Stimulated activated naive CD4-positive, alpha-beta T cell treated with Interleukin-2 at 50 U/mL for 16 hours (primary cell): ENCODE data around the gene CORO2B.
A peak's percentile ranks its signal among the peaks of the same experiment; 100 is the strongest.

Source experiments
- DNase-seq: peaks from one replicate; lab custom pipeline; 2025; lab: John Stamatoyannopoulos, UW

CORO2B gene

DNA sequence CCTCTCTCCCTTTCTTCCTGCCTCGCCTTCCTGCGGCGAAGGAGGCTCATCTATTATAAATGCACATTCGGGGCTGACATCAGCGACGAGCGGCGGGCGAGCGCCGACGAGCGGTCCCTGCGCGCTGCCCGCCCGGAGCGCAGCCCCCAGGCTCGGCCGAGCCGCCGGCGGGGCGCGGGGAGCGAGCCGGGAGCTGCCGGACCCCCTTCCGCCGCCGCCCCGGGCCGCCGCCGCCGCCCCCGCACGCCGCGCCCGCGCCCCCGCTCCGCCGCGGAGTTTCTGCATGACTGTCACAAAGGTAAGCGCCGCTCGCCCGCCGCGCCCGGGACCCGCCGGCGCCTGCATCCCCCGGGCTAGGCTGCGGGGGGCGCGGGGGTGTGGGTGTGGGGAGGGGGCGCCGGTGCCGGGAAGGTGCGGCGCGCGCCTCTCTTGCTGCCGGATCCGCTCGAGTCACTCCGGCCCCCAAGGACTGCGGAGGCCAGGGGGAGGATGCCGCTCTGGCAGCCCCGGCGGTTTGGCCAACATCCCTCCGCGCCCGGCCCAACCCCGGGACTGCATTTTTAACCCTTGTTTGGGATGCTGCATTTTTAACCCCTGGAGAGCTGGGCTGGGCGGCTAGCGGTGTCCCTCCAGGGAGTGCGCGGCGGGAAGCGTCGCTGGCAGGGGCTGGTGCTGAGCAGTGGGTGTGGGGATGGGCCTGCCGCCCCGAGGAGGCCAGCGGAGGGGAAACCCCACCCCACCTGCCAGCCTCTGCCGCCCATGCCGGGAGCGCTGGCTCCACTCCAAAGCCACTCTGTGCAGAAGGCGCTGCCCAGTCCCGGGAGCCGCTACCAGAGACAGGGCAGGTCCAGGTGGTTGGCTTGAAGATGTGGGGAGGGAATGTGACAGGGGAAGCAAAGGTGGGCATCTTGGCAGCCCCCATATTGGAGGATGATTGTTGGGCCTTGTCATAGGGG lies at the start of gene CORO2B:
CORO2B (plus strand) TSS at position 14 of the 956 bp plus-strand sequence; CDS start at position 284, 270 bp downstream.
- DNase-seq, result no peak

GRCh38 chr15:68531387-68532179 lies 47.2 kb upstream of the CORO2B start:
- no peak for DNase-seq

DNA sequence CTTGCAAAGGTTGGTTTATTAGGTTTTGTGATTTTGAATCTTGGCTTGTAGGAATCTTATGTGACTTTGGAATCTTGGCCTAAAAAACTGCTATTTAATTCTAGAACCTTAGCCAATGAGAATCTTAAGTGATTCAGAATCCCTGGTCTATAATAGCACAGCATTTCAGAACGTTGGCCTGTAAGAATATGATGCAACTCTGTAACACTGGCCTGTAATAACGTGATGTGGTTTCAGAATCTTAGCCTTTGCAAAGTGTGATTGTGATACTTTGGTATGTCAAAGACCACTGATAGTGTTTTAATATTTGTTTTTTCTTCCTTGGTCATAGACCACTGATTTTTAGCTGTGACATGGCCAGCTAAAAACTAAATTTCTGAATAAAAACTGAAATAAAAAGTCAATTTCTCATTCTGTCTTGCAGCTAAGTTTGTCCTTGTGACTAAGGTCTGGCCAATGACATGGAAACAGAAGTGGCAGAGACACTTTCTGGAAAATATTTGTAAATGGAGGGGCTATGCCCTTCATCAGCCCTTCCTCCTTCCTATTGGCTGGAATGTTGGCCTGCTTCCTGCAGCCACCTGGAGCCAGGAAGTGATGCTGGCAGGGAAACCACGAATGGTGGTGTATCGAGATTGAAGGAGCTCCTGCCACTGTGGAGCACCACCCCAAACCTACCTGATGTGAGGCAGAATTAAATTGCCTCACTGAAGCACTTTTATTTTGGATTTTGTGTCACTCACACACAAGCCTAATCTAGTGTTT lies 42.3 kb upstream of the CORO2B start:
- DNase-seq, result no peak

DNA sequence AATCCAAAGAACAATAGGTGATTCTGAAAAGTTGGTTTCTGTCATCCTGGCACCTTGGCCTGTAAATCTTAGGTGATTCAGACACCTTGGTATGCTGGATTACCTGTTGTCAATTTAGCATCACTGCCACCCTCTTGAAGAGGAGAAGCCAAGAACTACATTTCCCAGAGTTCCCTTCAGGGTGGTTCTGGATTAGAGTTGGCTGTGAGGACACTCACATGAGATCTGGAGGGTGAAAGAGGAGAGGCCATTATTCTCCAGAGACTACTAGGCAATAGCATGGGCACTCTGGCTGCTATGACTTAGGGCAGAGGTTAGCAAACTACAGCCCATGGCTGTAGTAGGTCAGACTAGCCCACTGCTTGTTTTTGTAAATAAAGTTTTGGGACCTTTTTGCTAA lies 41.7 kb upstream of the CORO2B start:
- DNase-seq, result no peak

- no peak for DNase-seq
Observed at GRCh38 chr15:68537506-68537905, 41.3 kb upstream of the CORO2B start.

DNA sequence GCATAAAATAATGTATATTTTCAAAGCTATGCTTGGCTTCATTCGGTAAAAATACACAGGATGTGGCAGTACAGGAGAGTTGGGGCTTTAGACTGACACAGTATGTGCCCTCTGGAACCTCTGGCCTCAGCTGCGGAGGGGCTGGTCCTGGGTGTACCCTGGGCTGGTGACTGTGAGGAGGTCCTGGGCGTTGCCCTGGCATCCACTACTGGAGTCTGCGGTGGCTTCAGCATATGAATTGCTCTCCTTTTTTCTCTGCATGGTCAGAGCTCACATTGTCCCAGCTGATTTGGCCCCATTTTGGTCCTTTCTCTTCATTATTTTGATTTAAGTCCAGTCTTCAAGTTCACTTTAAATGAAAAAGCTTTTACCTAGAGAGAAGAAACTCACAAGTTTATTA lies 40.5 kb upstream of the CORO2B start:
- no peak for DNase-seq

- no peak for DNase-seq
Observed at GRCh38 chr15:68541743-68542142, 37.0 kb upstream of the CORO2B start.

DNA sequence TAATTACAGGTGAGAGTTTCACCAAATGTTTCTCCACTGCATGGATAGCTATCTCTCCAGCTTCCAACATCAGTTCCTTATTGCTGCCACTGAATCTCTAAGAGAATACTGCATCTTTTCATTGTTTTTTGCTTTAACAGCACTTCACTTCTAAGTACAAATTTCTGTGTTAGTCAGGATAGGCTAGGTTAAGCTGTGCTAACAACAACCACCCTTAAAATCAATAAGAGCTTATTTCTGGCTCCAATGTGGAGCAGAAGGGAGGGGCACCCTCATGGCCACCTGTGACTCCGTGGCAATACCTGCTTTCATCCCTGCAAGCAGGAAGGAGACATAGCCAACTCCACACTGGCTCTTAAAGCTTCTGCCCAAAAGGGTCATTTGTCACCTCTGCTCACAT lies 36.4 kb upstream of the CORO2B start:
- no peak for DNase-seq

GRCh38 chr15:68542771-68543164 lies 36.0 kb upstream of the CORO2B start:
- no peak for DNase-seq

- no peak for DNase-seq
Observed at GRCh38 chr15:68543165-68544008, 35.4 kb upstream of the CORO2B start.

DNA sequence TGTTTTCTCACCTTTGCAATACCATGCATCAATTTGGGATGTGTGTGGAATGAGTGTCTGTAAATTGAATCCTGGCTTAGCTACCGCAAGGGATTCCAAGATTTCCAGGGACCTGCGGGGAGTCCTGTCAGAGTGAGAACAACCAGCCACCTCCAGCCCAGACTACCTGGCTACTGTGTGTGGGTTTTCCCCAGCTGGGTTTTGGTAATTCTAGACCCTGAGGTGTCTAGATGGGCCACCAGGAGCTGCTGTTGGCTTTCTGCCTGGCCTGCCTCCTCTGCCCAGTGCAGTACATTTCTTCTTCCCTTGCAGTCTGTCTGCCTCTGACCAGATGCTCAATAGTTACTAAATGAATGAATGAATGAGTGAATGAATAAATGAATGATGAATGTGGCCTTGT lies 32.5 kb upstream of the CORO2B start:
- no peak for DNase-seq

DNA sequence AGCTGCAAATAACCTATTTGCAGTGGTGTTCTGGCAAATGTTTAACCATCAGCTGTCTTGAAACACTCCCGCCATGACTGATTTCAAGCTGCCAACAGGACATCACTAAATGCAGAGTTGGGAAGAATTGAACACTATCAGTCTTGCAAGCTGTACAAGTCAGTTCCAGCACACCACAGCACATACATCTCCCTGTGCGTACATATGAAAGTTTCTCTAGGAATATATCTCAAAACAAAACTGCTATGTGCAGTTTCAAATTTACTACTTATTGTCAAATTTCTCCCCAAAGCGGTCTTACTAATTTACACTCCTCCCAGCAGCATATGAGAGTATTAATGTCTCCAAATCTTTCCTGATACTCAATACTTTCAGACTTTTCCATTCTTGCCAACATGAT lies 30.4 kb upstream of the CORO2B start:
- DNase-seq, result no peak

- no peak for DNase-seq
Observed at GRCh38 chr15:68550004-68550403, 28.8 kb upstream of the CORO2B start.

DNA sequence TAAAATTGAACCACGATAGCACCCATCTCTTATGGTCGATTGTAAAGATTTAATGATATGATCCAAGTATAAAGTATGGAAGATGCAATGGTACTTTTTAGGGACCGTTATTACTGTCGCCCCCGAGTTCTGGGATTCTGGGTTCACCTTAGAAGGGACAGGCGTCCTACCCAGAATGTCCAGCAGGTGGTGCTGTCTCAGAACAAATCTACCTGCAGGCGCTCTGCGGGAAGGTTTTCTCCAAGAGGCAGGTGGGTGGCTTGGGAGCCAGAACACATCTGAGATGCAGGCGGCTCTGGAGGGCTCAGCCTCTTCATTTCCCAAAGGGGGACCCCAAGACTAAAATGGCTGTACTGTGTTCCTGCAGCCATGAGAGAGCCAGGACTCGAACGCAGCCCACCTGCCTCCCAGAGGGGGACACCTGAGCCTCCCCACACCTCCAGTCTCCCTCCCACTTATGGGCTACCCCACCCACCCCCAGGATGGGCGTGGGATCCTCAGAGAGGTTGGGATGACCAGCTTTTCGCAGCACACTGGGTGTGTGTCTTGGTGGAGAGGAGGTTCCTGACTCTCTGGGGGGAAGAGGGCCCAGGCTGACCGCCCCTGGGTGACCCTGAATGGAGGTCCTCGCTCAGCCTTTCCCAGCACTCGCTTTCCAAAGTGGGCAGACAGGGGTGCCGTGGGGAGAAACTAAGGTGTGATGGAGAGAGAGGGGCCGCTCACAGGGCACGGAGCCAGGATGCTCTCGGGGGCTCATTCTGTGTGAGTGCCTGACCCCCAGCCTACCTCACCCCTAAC lies 28.1 kb upstream of the CORO2B start:
- peak; percentile 61 for DNase-seq

DNA sequence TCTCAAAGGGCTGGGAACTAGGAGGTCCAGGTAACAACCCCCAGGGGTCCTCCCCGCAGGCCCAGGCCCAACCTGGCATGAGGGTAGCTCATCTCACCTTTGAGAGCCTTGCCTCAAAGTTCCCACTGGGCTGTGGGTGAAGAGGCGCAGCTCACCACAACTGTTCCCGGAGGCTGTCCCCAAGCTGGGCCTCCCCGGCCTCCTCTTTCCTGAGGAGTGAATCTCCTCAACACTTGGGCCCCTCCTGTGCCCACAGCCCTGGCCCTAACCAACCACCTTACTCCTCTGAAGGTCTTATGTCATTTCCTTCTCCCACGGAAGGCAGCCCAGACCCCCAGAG lies 27.5 kb upstream of the CORO2B start:
- DNase-seq, result no peak

DNA sequence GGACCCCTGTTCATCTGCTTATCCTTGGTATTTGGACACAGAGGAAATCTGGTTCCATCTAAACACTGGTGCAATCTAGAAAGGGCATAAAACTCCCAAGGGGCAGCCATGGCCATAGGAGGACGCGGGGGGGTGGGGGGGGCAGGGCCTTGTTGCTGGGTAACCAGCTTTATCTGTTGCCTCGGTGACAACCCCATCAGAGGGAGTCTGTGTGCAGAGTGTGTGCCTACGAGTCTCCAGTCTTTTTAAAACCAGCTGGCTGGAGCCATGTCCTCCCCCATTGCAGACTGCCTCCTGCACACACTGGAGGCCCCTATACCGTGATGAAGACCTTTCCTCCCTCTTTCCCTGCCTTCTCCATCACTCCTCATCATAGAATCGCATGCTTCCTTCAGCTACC lies 26.4 kb upstream of the CORO2B start:
- no peak for DNase-seq

DNA sequence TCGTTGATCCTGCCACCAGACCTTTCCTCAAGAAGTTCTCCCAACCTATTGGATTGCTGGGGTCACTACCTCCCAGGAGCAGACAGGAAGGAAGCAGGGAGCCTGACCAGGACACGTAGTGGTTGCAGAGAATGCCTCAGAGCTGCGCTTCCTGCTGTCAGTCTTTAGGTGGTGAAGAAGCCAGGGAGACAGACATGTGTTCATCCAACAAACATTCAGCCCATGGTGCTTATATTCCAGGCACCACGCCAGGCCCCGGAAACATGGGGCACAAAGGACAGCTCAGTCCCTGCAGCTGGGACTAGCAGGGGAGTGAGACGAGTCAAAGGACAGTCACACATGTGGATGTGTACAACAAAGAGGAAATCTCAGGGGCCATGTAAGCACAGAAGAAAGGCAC lies 26.0 kb upstream of the CORO2B start:
- no peak for DNase-seq

- no peak for DNase-seq
Observed at GRCh38 chr15:68553314-68553993, 25.3 kb upstream of the CORO2B start.

DNA sequence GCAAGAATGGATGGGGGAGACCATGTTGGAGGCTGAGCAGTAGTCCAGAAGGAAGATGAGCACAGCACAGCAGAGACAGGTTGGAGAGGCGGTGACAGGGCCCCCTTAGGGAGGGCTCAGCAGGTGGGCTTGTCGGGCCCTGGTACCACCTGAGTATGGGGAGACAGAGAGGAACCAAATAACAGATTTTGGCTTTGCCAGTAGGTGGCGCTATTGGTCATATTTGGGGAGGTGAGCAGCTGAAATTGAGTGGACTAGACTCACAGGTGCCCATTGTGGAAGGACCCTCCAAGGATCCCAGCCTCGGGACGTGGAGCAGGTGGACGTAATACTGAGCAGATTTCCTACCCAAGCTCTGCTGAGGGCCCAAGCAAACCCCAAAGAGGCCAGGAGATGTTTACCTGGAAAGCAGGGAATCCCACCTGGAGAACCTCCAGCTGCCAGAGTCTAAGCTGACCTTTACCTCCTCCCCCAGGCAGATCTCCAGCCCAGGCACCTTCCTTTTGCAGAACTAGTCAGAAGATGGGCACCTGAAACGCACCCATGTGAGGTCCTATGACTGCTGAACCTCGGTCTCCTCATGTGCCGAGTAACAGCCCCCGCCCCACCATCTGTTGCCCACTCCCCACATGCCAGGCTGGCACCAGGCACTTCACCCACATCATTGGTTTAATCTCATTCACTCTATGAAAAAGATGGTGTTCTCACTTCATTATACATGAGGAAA lies 24.6 kb upstream of the CORO2B start:
- peak; percentile 48 for DNase-seq
